BLaER1 treated with 17β-estradiol and CSF1 and Interleukin-3, amounts not matched to agents 10 nM and 100 nM (cell line): ENCODE data around the gene SCAF1.

Source experiments
- H3K27ac ChIP-seq, 11 experiments: shearing (Covaris generic); formaldehyde crosslinking; 2 replicates each; pipeline ENCODE4 v1.8.1; 2022
- H3K27me3 ChIP-seq, 11 experiments: shearing (Covaris generic); formaldehyde crosslinking; 2 replicates each; pipeline ENCODE4 v1.8.1; 2022
- H3K36me3 ChIP-seq, 11 experiments: shearing (Covaris generic); formaldehyde crosslinking; 2 replicates each; pipeline ENCODE4 v1.8.1; 2022
- H3K4me1 ChIP-seq, 10 experiments: shearing (Covaris generic); formaldehyde crosslinking; 2 replicates each; pipeline ENCODE4 v1.8.1; 2022
- H3K4me2 ChIP-seq, 11 experiments: shearing (Covaris generic); formaldehyde crosslinking; 2 replicates each; pipeline ENCODE4 v1.8.1; 2022
- H3K4me3 ChIP-seq, 10 experiments: shearing (Covaris generic); formaldehyde crosslinking; 2 replicates each; pipeline ENCODE4 v1.8.1; 2022
- H3K9ac ChIP-seq, 11 experiments: shearing (Covaris generic); formaldehyde crosslinking; 2 replicates each; pipeline ENCODE4 v1.8.1; 2022
- H3K9me3 ChIP-seq, 11 experiments: shearing (Covaris generic); formaldehyde crosslinking; replicated peaks in 1 of 11; 2 replicates each; pipeline ENCODE4 v1.8.1; 2022
- H4K20me1 ChIP-seq, 11 experiments: shearing (Covaris generic); formaldehyde crosslinking; 2 replicates each; pipeline ENCODE4 v1.8.1; 2022
- Cebpa-rat ChIP-seq, 11 experiments: shearing (Covaris generic); IDR thresholded peaks; 2 replicates each; pipeline ENCODE4 v1.8.1; 2022

Gene SCAF1

DNA sequence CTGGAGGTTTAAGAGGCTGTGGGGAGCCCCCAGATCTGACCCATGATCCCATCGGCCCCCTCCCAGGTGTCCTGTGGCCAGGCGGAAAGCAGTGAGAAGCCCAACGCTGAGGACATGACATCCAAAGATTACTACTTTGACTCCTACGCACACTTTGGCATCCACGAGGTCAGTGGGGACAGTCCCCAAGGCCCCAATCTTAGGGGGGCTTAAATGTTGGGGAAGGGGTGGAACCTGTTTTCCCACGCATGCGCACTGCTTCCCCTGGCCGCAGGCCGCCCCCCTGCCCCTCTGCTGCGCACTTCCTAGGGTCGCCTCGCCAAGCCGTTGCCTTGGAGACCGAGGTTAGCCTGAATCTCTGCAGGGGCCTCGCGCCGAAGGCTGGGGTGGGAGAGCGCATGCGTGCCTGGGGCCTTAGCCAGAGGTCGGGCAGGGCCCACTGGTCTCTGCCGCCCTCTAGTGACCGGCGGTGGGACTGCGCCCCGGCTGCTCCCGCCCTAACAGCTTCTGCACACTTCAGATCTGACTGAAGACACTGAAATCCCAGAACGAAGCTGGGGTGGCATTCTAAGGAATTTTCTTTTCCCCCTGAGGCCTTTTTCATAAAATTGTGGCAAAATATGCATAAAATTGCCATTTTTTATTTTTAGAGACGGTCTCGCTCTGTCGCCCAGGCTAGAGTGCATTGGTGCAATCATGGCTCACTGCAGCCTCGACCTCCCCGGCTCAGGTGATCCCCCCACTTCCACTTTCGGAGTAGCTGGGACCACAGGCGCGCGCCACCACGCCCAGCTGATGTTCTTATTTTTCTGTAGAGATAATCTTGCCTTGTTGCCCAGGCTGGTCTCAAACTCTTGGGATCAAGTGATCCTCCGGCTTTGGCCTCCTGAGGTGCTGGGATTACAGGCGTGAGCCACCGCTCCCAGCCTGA, 38.7 kb downstream of the SCAF1 start:
- Histone ChIP-seq H3K27me3 (no peaks in the 10 kb centered on the region), H3K4me1 (peaks cover 34 to 66% (median 43%) of the 10 kb centered on the region in 10 experiments), H3K4me3 (peak overlapping the region in 9 of 10 experiments; percentile 21 to 100 (median 93); a peak in 11 of 20 replicates), H3K27ac (peak overlapping the region in 10 of 11 experiments; percentile 39 to 100 (median 62); a peak in 19 of 22 replicates), H3K36me3 (peaks cover 47 to 67% (median 55%) of the 10 kb centered on the region in 11 experiments), H3K9ac (peak overlapping the region; percentile 41 to 100 (median 97); a peak in 19 of 22 replicates), H4K20me1 (peaks cover 16 to 82% (median 81%) of the 10 kb centered on the region in 11 experiments; a peak in 21 of 22 replicates), H3K4me2 (peak overlapping the region; percentile 87 to 98 (median 95)), H3K9me3 (no peaks in the 10 kb centered on the region)
- TF ChIP-seq Cebpa-rat (IDR thresholded peaks at IDR 0.05), result no peak

- peaks cover 52 to 76% (median 63%) of the 10 kb centered on the region in 11 experiments for H3K36me3 ChIP-seq
- H3K9ac ChIP-seq, result peak overlapping the region in 5 of 11 experiments; percentile 14 to 30 (median 28); a peak in 3 of 22 replicates
- no peaks in the 10 kb centered on the region for H3K9me3 ChIP-seq
- H3K27ac ChIP-seq, result no peak overlapping the region
- H3K27me3 ChIP-seq, result no peaks in the 10 kb centered on the region
- H3K4me1 ChIP-seq, result peaks cover 31 to 68% (median 43%) of the 10 kb centered on the region in 10 experiments
- H4K20me1 ChIP-seq, result peaks cover 16 to 91% (median 88%) of the 10 kb centered on the region in 11 experiments; a peak in 21 of 22 replicates
- H3K4me2 ChIP-seq, result no peak overlapping the region
- TF ChIP-seq Cebpa-rat (IDR thresholded peaks at IDR 0.05), result no peak
- no peak overlapping the region for H3K4me3 ChIP-seq
Measured at GRCh38 chr19:49681830-49682229, 39.8 kb downstream of the SCAF1 start.

- H3K36me3 ChIP-seq, result peaks cover 52 to 81% (median 67%) of the 10 kb centered on the region in 11 experiments
- H3K9me3 ChIP-seq, result no peaks in the 10 kb centered on the region
- no peak overlapping the region for H3K27ac ChIP-seq
- H3K4me1 ChIP-seq, result peaks cover 36 to 72% (median 47%) of the 10 kb centered on the region in 10 experiments
- peak overlapping the region in 5 of 11 experiments; percentile 14 to 30 (median 28); a peak in 4 of 22 replicates for H3K9ac ChIP-seq
- no peak overlapping the region for H3K4me3 ChIP-seq
- no peaks in the 10 kb centered on the region for H3K27me3 ChIP-seq
- peaks cover 16 to 95% (median 91%) of the 10 kb centered on the region in 11 experiments; a peak in 21 of 22 replicates for H4K20me1 ChIP-seq
- H3K4me2 ChIP-seq, result no peak overlapping the region
- no peak for TF ChIP-seq Cebpa-rat (IDR thresholded peaks at IDR 0.05)
Measured at GRCh38 chr19:49682274-49682673, 40.3 kb downstream of the SCAF1 start.

- Histone ChIP-seq H3K9me3 (no peaks in the 10 kb centered on the region), H3K9ac (peak overlapping the region in 2 of 11 experiments; percentile 7 to 23; a peak in 1 of 22 replicates), H3K4me3 (no peak overlapping the region), H3K4me2 (no peak overlapping the region), H3K36me3 (peaks cover 52 to 95% (median 80%) of the 10 kb centered on the region in 11 experiments), H3K27ac (no peak overlapping the region), H3K4me1 (peaks cover 45 to 81% (median 55%) of the 10 kb centered on the region in 10 experiments), H3K27me3 (peaks cover 0 to 5% (median 0%) of the 10 kb centered on the region in 11 experiments; a peak in 6 of 22 replicates), H4K20me1 (peaks cover 9 to 98% (median 89%) of the 10 kb centered on the region in 11 experiments; a peak in 21 of 22 replicates)
- no peak for TF ChIP-seq Cebpa-rat (IDR thresholded peaks at IDR 0.05)
Measured at GRCh38 chr19:49683814-49684250, 41.8 kb downstream of the SCAF1 start.

DNA sequence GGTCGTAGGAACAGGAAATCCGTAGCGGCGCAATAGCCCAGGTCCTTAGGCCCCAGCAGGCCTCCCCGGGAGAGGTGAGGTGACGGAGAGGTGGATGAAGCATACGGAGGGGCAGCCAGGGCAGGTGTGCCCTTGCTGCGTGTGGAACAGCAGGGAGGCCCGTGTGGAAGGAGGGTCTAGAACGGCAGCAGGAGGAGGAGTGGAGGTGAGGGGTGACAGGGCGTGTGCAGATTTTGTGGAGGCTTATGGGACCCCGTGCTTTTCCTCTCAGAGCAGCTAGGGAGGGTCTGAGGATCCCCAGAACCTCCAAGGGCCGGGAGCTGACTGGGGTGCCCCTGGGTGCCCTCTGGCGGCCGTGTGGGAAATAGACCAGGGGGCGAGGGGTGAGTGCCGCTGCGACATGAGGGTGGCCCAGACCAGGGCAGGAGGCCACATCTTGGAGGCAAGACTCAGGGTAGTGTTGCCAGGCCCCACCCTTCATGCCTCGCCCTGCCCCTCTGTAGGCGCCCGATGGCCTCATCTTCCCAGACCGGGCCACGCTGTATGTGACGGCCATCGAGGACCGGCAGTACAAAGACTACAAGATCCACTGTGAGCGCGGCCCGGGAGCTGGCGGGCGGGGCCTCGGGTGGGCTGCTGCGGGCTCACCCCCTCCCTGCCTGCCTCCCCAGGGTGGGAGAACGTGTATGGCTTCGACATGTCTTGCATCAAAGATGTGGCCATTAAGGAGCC, 42.4 kb downstream of the SCAF1 start:
- H3K9ac ChIP-seq, result peak overlapping the region in 1 of 11 experiments; percentile 7; a peak in 1 of 22 replicates
- peaks cover 52 to 96% (median 86%) of the 10 kb centered on the region in 11 experiments for H3K36me3 ChIP-seq
- H3K9me3 ChIP-seq, result no peaks in the 10 kb centered on the region
- peaks cover 40 to 81% (median 55%) of the 10 kb centered on the region in 10 experiments for H3K4me1 ChIP-seq
- peaks cover 0 to 11% (median 6%) of the 10 kb centered on the region in 11 experiments; a peak in 15 of 22 replicates for H3K27me3 ChIP-seq
- H4K20me1 ChIP-seq, result peaks cover 5 to 98% (median 89%) of the 10 kb centered on the region in 11 experiments; a peak in 21 of 22 replicates
- H3K4me3 ChIP-seq, result no peak overlapping the region
- TF ChIP-seq Cebpa-rat (IDR thresholded peaks at IDR 0.05), result no peak
- H3K4me2 ChIP-seq, result no peak overlapping the region
- H3K27ac ChIP-seq, result peak overlapping the region in 1 of 11 experiments; percentile 6; a peak in 1 of 22 replicates

DNA sequence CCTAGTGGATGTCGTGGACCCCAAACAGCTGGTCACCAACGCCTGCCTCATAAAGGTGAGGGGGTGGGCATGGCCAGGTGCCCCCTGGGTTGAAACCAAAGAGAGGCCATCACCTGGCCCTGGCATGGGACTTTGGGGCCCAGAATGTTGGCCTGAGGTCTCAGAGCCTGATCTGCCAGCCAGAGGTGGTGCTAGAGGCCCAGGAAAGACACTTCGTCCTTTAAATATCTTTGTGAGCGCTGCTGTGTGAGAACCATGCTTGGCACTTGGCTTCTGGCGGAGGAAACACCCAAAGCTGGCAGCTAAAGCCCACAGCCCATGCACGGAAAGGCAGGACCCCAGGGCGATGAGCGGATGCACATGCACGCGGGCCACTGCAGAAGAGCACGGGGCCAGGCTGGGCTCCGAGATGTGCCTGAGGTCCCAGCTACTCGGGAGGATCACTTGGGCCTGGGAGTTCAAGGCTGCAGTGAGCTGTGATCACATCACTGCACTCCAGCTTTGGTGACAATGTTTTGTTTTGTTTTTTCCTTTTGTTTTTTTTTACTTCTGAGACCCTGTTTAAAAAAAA, 43.1 kb downstream of the SCAF1 start:
- Histone ChIP-seq H3K4me1 (peaks cover 33 to 81% (median 54%) of the 10 kb centered on the region in 10 experiments), H4K20me1 (peaks cover 5 to 98% (median 89%) of the 10 kb centered on the region in 11 experiments; a peak in 21 of 22 replicates), H3K27me3 (peaks cover 5 to 17% (median 12%) of the 10 kb centered on the region in 11 experiments), H3K9ac (no peak overlapping the region), H3K9me3 (no peaks in the 10 kb centered on the region), H3K27ac (peak overlapping the region in 1 of 11 experiments; percentile 6; a peak in 1 of 22 replicates), H3K4me3 (no peak overlapping the region), H3K36me3 (peaks cover 52 to 96% (median 86%) of the 10 kb centered on the region in 11 experiments), H3K4me2 (no peak overlapping the region; a peak in 1 of 22 replicates)
- TF ChIP-seq Cebpa-rat (IDR thresholded peaks at IDR 0.05), result no peak

- Histone ChIP-seq H3K9ac (peak overlapping the region in 1 of 11 experiments; percentile 16; a peak in 2 of 22 replicates), H3K27ac (peak overlapping the region in 2 of 11 experiments; percentile 1 to 14; a peak in 1 of 22 replicates), H3K4me2 (peak overlapping the region in 3 of 11 experiments; percentile 5 to 54 (median 15); a peak in 6 of 22 replicates), H3K9me3 (no peaks in the 10 kb centered on the region), H3K36me3 (peaks cover 52 to 92% (median 85%) of the 10 kb centered on the region in 11 experiments), H3K4me3 (no peak overlapping the region), H4K20me1 (peaks cover 4 to 97% (median 89%) of the 10 kb centered on the region in 11 experiments; a peak in 21 of 22 replicates), H3K4me1 (peaks cover 32 to 81% (median 54%) of the 10 kb centered on the region in 10 experiments), H3K27me3 (peaks cover 13 to 26% (median 20%) of the 10 kb centered on the region in 11 experiments)
- TF ChIP-seq Cebpa-rat (IDR thresholded peaks at IDR 0.05), result no peak
Measured at GRCh38 chr19:49685845-49686332, 43.9 kb downstream of the SCAF1 start.
